ENCODE measurements around the gene COL9A3. TPM values are rescaled to one million over a fixed set of nuclear protein-coding genes. Genes with fewer than 3 reads are reported as not detected.

COL9A3 gene
- total and polyA plus RNA-seq, 2 of the 8 experiments (the other 6 are each of a cell fraction or from before 2014, with no cell fraction given): 21.7 to 80.1 TPM

DNA sequence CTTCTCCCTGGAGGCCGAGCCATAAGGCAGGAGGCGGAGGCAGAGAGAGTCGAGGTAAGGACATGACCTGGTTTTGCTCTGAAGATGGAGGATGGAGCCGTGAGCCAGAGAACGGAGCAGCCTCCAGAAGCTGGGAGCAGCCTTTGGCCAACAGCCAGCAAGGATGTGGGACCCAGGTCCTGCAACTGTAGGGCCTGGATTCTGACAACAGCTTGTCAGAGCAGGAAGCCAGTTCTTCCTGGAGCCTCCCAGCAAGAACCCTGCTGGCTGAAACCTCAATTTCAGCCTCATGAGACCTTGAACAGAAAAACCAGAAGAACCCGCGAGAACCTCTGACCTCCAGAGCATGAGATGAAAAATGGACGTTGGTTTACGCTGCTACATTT is 34.0 kb upstream of the COL9A3 start (continued):
- TF ChIP-seq CTBP2 (IDR thresholded peaks at IDR 0.05; ENCODE audit: borderline replicate concordance, insufficient read depth, insufficient read length, low read length) (no peak), SAP30 (IDR thresholded peaks at IDR 0.05; ENCODE audit: insufficient read depth, insufficient replicate concordance, low read length) (no peak), GTF2F1 (IDR thresholded peaks at IDR 0.05; ENCODE audit: borderline replicate concordance, low read depth, low read length) (no peak), NRF1 (IDR thresholded peaks at IDR 0.05; ENCODE audit: low read depth, low read length) (no peak), SIX5 (IDR thresholded peaks at IDR 0.05; ENCODE audit: low read depth, low read length) (no peak), CHD2 (IDR thresholded peaks at IDR 0.05; ENCODE audit: low read length) (no peak)

All from H1 (cell line).